Measurements from ENCODE around the gene CD82. TPM values are rescaled to one million over a fixed set of nuclear protein-coding genes. Genes with fewer than 3 reads are reported as not detected.

CD82 gene
- total and polyA plus RNA-seq, 12 donors = 2.3 to 53.4 (median 17.8) TPM

DNA sequence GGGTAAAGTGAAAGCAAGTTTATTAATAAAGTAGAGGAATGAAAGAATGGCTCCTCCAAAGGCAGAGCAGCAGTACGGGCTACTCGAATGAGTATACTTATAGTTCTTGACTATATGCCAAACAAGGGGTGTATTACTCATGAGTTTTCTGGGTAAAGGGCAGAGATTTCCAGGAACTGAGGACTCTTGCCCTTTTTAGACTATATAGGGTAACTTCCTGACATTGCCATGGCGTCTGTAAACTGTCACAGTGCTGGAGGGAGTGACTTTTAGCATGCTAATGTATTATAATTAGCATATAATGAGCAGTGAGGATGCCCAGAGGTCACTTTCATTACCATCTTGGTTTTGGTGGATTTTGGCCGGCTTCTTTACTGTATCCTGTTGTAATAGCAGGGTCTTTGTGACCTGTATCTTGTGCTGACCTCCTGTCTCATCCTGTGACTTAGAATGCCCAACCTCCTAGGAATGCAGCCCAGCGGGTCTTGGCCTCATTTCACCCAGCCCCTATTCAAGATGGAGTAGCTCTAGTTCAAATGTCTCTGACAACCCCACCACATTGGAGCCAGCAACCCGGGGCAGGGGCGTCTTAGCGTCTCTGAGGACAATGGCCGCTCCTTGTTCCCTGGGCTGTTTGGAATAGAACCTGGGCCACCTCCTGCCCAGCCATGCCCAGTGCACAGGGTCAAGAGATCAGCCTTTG, 34.9 kb upstream of the CD82 start:
- no peaks in the 10 kb centered on the region for H3K9me3 ChIP-seq (replicated peaks in 1 of 3)
- no peak overlapping the region for H3K27ac ChIP-seq
- no peaks in the 10 kb centered on the region for H3K4me1 ChIP-seq (replicated peaks in 1 of 2)
- TF ChIP-seq CTCF (IDR thresholded peaks at IDR 0.05) (no peak), POLR2A (IDR thresholded peaks at IDR 0.05) (no peak)
- no peak for DNase-seq
- 62 to 81% (median 71%) methylated on average over 9 of the region's 9 CpGs for WGBS, 4 donors
- H3K4me3 ChIP-seq = no peak overlapping the region
- intact Hi-C loops (cut with DNase I) = loop anchor here in 1 of 2 donors (10.0 kb wide), 1 partner anchor 426 kb away; no protein-coding TSS in a partner anchor
- H3K27me3 ChIP-seq = no peaks in the 10 kb centered on the region
- H3K36me3 ChIP-seq (replicated peaks in 1 of 2) = no peaks in the 10 kb centered on the region

DNA sequence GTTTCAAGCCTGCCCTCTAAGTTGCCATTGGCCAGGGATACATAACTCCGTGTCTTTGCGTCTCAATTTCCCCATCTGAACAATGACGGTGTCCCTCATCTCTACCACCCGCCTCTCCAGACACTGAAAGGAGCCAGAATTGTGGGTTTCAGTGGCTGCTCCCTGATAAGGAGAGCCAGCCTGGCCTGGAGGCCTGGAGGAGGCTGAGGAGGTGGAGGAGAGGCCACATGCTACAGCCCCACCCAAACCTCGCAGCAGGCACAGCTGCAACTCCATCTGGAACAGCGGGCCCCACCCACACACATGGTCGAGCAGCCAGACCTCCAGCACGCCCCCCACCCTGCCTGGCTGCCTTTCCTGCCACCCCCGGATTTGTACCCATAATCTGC, 34.4 kb upstream of the CD82 start:
- Histone ChIP-seq H3K36me3 (replicated peaks in 1 of 2) (no peaks in the 10 kb centered on the region), H3K4me1 (replicated peaks in 1 of 2) (no peaks in the 10 kb centered on the region), H3K27me3 (no peaks in the 10 kb centered on the region), H3K27ac (no peak overlapping the region), H3K9me3 (replicated peaks in 1 of 3) (no peaks in the 10 kb centered on the region), H3K4me3 (no peak overlapping the region)
- TF ChIP-seq CTCF (IDR thresholded peaks at IDR 0.05) (no peak), POLR2A (IDR thresholded peaks at IDR 0.05) (no peak)
- no peak for DNase-seq
- 68 to 86% (median 83%) methylated on average over 9 of the region's 9 CpGs for WGBS, 4 donors
- intact Hi-C loops (cut with DNase I) = loop anchor here in 1 of 2 donors (10.0 kb wide), 1 partner anchor 426 kb away; no protein-coding TSS in a partner anchor

DNA sequence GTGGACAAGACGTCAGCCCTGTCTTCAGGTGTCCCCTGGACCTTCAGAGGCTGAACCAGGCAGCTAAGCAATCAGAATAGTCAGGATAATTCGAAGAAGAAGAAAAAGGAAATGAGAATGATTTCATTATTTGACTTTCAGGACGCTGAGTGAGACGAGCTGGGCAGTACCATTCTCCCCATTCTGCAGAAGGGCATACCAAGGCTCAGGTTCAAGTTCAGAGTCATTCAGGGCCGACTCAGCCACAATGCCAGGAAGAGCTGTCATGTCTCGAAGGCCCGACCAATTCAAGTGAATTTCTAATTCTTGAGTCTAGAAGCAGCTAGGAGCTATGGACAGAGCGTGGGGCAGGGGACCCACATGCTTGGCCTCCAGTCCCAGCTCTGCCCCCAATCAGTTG, 33.8 kb upstream of the CD82 start:
- Histone ChIP-seq H3K9me3 (replicated peaks in 1 of 3) (no peaks in the 10 kb centered on the region), H3K36me3 (replicated peaks in 1 of 2) (no peaks in the 10 kb centered on the region), H3K4me1 (replicated peaks in 1 of 2) (no peaks in the 10 kb centered on the region), H3K27me3 (no peaks in the 10 kb centered on the region), H3K27ac (no peak overlapping the region), H3K4me3 (no peak overlapping the region)
- intact Hi-C loops (cut with DNase I) = loop anchor here in 1 of 2 donors (10.0 kb wide), 1 partner anchor 427 kb away; no protein-coding TSS in a partner anchor
- DNase-seq = no peak
- TF ChIP-seq POLR2A (IDR thresholded peaks at IDR 0.05) = no peak
- no peak for TF ChIP-seq CTCF (IDR thresholded peaks at IDR 0.05)
- 77 to 93% (median 86%) methylated on average over 8 of the region's 8 CpGs for WGBS, 4 donors

DNA sequence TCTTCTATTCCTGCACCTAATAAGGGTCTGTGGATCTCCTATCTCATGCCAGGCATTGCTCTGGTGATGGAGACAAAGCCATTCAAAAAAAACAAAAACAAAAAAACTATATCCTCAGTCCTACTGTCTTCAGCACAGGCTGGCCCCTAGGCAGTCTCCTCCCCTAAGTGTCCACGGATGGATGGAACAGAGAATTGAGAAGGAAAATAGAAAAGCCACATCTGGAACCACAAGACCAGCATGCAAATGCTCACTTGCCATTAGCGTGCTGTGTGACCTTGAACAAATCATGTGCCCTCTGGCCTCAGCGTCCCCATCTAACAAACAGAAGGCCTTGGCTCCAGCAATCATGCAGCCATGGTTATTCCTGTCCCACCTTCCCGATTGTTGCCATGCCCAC, 32.7 kb upstream of the CD82 start:
- intact Hi-C loops (cut with DNase I) = loop anchor here in 1 of 2 donors (10.0 kb wide), 1 partner anchor 428 kb away; no protein-coding TSS in a partner anchor
- WGBS, 4 donors = 32 to 69% (median 44%) methylated on average over 4 of the region's 4 CpGs
- Histone ChIP-seq H3K36me3 (replicated peaks in 1 of 2) (no peaks in the 10 kb centered on the region), H3K9me3 (replicated peaks in 1 of 3) (no peaks in the 10 kb centered on the region), H3K4me1 (replicated peaks in 1 of 2) (no peaks in the 10 kb centered on the region), H3K27me3 (no peaks in the 10 kb centered on the region), H3K27ac (no peak overlapping the region), H3K4me3 (no peak overlapping the region)
- DNase-seq = no peak
- no peak for TF ChIP-seq CTCF (IDR thresholded peaks at IDR 0.05)
